SU-DHL-6 (cell line): ENCODE data around the gene ECI1.

Source experiments
- H2AFZ ChIP-seq: fragments of 200-600 bp; sonication (generic); 2 replicates; pipeline ENCODE4 v1.6.1; 2014; ENCODE audit warnings: low read depth, mild to moderate bottlenecking, moderate library complexity, mixed read lengths, antibody characterized with exemption, low read length; ENCODE audit not compliant: severe bottlenecking
- H3F3A ChIP-seq: fragments of 200-600 bp; shearing (Covaris generic); 2 replicates; pipeline ENCODE4 v1.6.0; 2016; ENCODE audit warnings: antibody characterized with exemption, mild to moderate bottlenecking; ENCODE audit not compliant: insufficient read depth
- H3K27ac ChIP-seq: fragments of 200-600 bp; sonication (generic); 2 replicates; pipeline ENCODE4 v1.5.1; 2016; ENCODE audit warnings: low read depth, mild to moderate bottlenecking, low read length, moderate library complexity, mixed read lengths
- H3K27me3 ChIP-seq: fragments of 200-600 bp; sonication (generic), shearing (Covaris generic); 2 replicates; pipeline ENCODE4 v1.6.0; 2014; ENCODE audit warnings: mild to moderate bottlenecking, low read length
- H3K36me3 ChIP-seq: fragments of 200-600 bp; sonication (generic); 2 replicates; pipeline ENCODE4 v1.6.1; 2014; ENCODE audit warnings: mild to moderate bottlenecking, low read length, mixed read lengths
- H3K4me2 ChIP-seq: fragments of 300-600, 200-600 bp; shearing (Covaris generic), sonication (generic); 2 replicates; pipeline ENCODE4 v1.6.0; 2014; ENCODE audit warnings: low read length, low read depth, mild to moderate bottlenecking; ENCODE audit not compliant: poor library complexity, severe bottlenecking
- H3K4me3 ChIP-seq: fragments of 200-600 bp; sonication (generic); 2 replicates; pipeline ENCODE4 v1.5.1; 2014; ENCODE audit warnings: antibody characterized with exemption, low read length, mild to moderate bottlenecking, mixed read lengths; ENCODE audit not compliant: insufficient read depth, poor library complexity, severe bottlenecking
- H3K79me2 ChIP-seq: fragments of 200-600 bp; sonication (generic); 2 replicates; pipeline ENCODE4 v1.6.1; 2014; ENCODE audit warnings: mild to moderate bottlenecking, low read length, moderate library complexity; ENCODE audit not compliant: insufficient read depth
- H3K9ac ChIP-seq: fragments of 200-600 bp; sonication (generic); 2 replicates; pipeline ENCODE4 v1.7.0; 2014; ENCODE audit warnings: mild to moderate bottlenecking, low read length
- H3K9me2 ChIP-seq: fragments of 200-600 bp; sonication (generic); replicated peaks from 2 replicates; pipeline ENCODE4 v1.6.1; 2014; ENCODE audit warnings: low read length; ENCODE audit not compliant: insufficient read depth
- H3K9me3 ChIP-seq: fragments of 200-600 bp; sonication (generic); 2 replicates; pipeline ENCODE4 v1.6.1; 2014; ENCODE audit warnings: low read length, mixed read lengths; ENCODE audit not compliant: insufficient read depth
- H4K20me1 ChIP-seq: fragments of 200-600 bp; sonication (generic); 2 replicates; pipeline ENCODE4 v1.6.1; 2014; ENCODE audit warnings: low read depth, mild to moderate bottlenecking, antibody characterized with exemption, low read length, moderate library complexity, mixed read lengths
- CTCF ChIP-seq: fragments of 200-600 bp; sonication (generic); IDR thresholded peaks from one replicate; pipeline ENCODE4 v1.5.1; 2017; ENCODE audit warnings: antibody characterized with exemption, mild to moderate bottlenecking, low read length, moderate library complexity; ENCODE audit not compliant: insufficient read depth, poor library complexity, severe bottlenecking
- EZH2phosphoT487 ChIP-seq: fragments of 200-600 bp; sonication (generic), shearing (Covaris generic); conservative IDR thresholded peaks from 2 replicates; pipeline ENCODE4 v1.6.1; 2018; ENCODE audit warnings: mild to moderate bottlenecking, antibody characterized with exemption, low read length, moderate library complexity, mixed read lengths

ECI1 gene

GRCh38 chr16:2229632-2230250 lies 21.6 kb downstream of the ECI1 start:
- H3K36me3 ChIP-seq = no peaks in the 10 kb centered on the region
- no peak overlapping the region for H3K4me3 ChIP-seq
- no peaks in the 10 kb centered on the region for H4K20me1 ChIP-seq
- no peaks in the 10 kb centered on the region for H3K9me3 ChIP-seq
- no peak overlapping the region for H3K27ac ChIP-seq
- H3K4me2 ChIP-seq = no peak overlapping the region
- H2AFZ ChIP-seq = no peak overlapping the region
- no peaks in the 10 kb centered on the region for H3F3A ChIP-seq
- H3K9ac ChIP-seq = no peak overlapping the region
- H3K27me3 ChIP-seq = no peaks in the 10 kb centered on the region
- TF ChIP-seq CTCF (no peak), EZH2phosphoT487 (no peak)
- H3K9me2 ChIP-seq = no peaks in the 10 kb centered on the region
- peaks cover 33% of the 10 kb centered on the region for H3K79me2 ChIP-seq

DNA sequence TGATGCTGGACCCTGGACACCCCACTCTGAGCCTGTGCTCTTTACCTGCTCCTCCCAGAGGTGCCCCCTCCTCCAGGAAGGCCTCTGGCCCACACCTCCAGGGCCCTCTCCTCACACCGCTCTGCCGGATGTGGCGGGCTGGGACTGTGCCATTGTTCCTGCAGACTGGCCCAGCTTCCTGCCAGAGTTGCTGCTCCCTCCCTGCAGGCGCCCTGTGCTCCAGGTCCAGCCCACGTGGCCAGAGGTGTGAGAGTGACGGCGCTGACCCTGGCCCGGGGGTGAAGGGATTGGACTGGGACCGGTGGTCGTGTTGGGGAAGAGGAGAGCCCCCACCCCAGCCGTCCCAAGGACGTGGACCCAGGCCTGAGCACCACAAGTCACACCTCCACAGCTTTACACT lies 22.3 kb downstream of the ECI1 start:
- Histone ChIP-seq H3K27ac (no peak overlapping the region), H2AFZ (no peak overlapping the region), H3K4me3 (no peak overlapping the region), H3K36me3 (no peaks in the 10 kb centered on the region), H3K27me3 (no peaks in the 10 kb centered on the region), H3K9me3 (no peaks in the 10 kb centered on the region), H4K20me1 (no peaks in the 10 kb centered on the region), H3K9ac (no peak overlapping the region), H3K9me2 (no peaks in the 10 kb centered on the region), H3F3A (0 out of 2 replicates have a peak, but pooled peaks cover 3% of the 10 kb centered on the region), H3K79me2 (peaks cover 40% of the 10 kb centered on the region), H3K4me2 (no peak overlapping the region)
- TF ChIP-seq CTCF = no peak
- TF ChIP-seq EZH2phosphoT487 = no peak

GRCh38 chr16:2228161-2228824 lies 23.1 kb downstream of the ECI1 start:
- no peaks in the 10 kb centered on the region for H3K27me3 ChIP-seq
- H3K4me2 ChIP-seq = no peak overlapping the region
- H3K36me3 ChIP-seq = no peaks in the 10 kb centered on the region
- peaks cover 44% of the 10 kb centered on the region for H3K79me2 ChIP-seq
- no peaks in the 10 kb centered on the region for H3K9me3 ChIP-seq
- TF ChIP-seq CTCF (no peak), EZH2phosphoT487 (no peak)
- no peak overlapping the region for H3K9ac ChIP-seq
- no peaks in the 10 kb centered on the region for H3K9me2 ChIP-seq
- no peak overlapping the region for H2AFZ ChIP-seq
- 0 out of 2 replicates have a peak, but pooled peaks cover 4% of the 10 kb centered on the region for H3F3A ChIP-seq
- no peak overlapping the region for H3K27ac ChIP-seq
- no peak overlapping the region for H3K4me3 ChIP-seq
- H4K20me1 ChIP-seq = no peaks in the 10 kb centered on the region
